ENCODE measurements around the gene TNXB.
"Not testable (repeated sequence)": the region's sequence is repeated elsewhere in the genome, so short reads cannot be mapped to it uniquely, and the experiment has no call there.

TNXB gene

GRCh38 chr6:32040299-32041049 is 68.7 kb downstream of the TNXB start:
- not testable (repeated sequence) for DNase-seq (ENCODE audit: low read depth in 2 of 2)

DNA sequence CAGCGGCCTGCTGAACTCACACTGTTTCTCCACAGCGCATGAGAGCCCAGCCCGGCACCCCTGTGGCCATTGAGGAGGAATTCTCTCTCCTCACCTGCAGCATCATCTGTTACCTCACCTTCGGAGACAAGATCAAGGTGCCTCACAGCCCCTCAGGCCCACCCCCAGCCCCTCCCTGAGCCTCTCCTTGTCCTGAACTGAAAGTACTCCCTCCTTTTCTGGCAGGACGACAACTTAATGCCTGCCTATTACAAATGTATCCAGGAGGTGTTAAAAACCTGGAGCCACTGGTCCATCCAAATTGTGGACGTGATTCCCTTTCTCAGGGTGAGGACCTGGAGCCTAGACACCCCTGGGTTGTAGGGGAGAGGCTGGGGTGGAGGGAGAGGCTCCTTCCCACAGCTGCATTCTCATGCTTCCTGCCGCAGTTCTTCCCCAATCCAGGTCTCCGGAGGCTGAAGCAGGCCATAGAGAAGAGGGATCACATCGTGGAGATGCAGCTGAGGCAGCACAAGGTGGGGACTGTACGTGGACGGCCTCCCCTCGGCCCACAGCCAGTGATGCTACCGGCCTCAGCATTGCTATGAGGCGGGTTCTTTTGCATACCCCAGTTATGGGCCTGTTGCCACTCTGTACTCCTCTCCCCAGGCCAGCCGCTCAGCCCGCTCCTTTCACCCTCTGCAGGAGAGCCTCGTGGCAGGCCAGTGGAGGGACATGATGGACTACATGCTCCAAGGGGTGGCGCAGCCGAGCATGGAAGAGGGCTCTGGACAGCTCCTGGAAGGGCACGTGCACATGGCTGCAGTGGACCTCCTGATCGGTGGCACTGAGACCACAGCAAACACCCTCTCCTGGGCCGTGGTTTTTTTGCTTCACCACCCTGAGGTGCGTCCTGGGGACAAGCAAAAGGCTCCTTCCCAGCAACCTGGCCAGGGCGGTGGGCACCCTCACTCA is 69.5 kb downstream of the TNXB start:
- not testable (repeated sequence) for DNase-seq (ENCODE audit: low read depth in 2 of 2)

- not testable (repeated sequence) for DNase-seq (ENCODE audit: low read depth in 2 of 2)
Measured at GRCh38 chr6:32038878-32039277, 70.3 kb downstream of the TNXB start.

DNA sequence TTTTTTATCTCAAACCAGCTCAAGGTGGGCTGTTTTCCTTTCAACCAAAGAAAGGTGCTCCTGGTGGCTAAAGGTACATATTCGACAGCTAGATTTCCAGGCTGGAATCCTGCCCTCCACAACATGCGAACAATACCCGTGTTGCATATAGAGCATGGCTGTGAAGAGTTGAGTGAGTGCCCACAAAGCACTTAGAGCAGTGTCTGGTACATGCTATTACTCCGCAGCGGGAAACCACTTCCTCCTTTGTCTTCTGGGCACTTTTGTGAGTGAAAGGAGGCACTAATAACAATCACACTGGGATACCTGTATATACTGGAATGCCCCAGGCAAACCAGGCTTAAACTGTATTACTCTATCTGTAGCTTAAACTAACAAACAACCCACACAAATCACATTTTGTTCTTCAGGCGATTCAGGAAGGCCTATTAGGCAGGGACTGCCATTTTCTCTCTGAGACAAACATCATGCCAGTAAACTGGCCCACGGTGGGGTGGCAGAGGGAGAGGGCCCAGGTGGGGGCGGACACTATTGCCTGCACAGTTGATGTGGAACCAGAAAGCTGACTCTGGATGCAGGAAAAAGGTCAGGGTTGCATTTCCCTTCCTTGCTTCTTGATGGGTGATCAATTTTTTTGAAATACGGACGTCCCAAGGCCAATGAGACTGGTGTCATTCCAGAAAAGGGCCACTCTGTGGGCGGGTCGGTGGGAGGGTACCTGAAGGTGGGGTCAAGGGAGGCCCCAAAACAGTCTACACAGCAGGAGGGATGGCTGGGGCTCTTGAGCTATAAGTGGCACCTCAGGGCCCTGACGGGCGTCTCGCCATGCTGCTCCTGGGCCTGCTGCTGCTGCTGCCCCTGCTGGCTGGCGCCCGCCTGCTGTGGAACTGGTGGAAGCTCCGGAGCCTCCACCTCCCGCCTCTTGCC is 71.3 kb downstream of the TNXB start, which contains the start of gene CYP21A2:
Gene CYP21A2 (plus strand): TSS at position 818 of the 927 bp plus-strand sequence. CDS start 8 bp downstream, at position 826.
- DNase-seq (ENCODE audit: low read depth in 2 of 2), result not testable (repeated sequence)

DNA sequence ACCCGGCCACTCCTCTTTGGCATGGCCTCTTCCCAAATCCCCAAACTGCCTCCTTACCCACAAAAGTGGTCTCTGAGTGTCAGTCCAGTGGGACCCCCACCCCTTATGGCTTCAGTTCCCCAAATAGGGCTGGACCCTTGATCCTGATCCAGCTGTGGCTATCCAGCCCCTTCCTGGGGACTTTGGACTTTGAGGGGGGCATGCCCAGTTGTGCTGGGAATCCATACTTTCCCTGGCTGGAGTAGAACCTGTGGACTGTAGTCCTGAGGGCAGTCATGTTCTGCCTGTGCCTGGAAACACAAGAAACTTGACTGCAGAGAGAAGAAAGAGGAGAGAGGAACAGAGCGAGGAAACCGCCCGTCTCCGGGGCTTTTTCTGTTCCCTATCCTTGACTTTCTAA is 72.0 kb downstream of the TNXB start:
- DNase-seq (ENCODE audit: low read depth in 2 of 2), result not testable (repeated sequence)

GRCh38 chr6:32035283-32036013 is 73.7 kb downstream of the TNXB start:
- DNase-seq (ENCODE audit: low read depth in 2 of 2), result not testable (repeated sequence)

- not testable (repeated sequence) for DNase-seq (ENCODE audit: low read depth in 2 of 2)
Measured at GRCh38 chr6:32029553-32029952, 79.6 kb downstream of the TNXB start.

DNA sequence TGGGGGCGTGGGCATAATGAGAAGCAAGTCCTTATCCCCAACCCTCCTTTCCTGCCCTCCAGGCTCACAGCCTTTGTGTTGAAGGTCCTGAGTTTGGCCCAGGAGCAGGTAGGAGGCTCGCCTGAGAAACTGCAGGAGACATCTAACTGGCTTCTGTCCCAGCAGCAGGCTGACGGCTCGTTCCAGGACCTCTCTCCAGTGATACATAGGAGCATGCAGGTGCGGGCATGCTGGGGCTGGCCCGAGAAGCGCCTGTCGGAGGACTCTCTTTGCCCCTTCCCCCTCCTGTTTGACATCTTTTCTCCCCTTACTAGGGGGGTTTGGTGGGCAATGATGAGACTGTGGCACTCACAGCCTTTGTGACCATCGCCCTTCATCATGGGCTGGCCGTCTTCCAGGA is 80.5 kb downstream of the TNXB start:
- not testable (repeated sequence) for DNase-seq (ENCODE audit: low read depth in 2 of 2)

- DNase-seq (ENCODE audit: low read depth in 2 of 2), result not testable (repeated sequence)
Measured at GRCh38 chr6:32022100-32022499, 87.0 kb downstream of the TNXB start.

DNA sequence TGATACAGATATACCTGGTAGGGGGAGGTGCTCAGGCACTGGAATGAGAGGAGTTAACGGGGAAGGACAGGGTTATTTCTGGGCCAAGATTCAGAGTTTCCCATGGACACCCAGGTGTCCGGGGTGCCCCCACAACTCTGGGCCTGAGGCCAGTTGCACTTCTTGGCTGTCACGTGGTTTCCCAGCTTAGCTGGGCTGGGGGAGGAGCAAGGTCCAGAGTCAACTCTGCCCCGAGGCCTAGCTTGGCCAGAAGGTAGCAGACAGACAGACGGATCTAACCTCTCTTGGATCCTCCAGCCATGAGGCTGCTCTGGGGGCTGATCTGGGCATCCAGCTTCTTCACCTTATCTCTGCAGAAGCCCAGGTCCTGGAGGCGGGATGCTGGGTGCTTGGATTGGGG is 94.6 kb downstream of the TNXB start, which contains the start of gene C4B:
Gene C4B (plus strand): TSS at position 249 of the 400 bp plus-strand sequence. CDS start 51 bp downstream, at position 300.
- DNase-seq (ENCODE audit: low read depth in 2 of 2), result not testable (repeated sequence)

DNA sequence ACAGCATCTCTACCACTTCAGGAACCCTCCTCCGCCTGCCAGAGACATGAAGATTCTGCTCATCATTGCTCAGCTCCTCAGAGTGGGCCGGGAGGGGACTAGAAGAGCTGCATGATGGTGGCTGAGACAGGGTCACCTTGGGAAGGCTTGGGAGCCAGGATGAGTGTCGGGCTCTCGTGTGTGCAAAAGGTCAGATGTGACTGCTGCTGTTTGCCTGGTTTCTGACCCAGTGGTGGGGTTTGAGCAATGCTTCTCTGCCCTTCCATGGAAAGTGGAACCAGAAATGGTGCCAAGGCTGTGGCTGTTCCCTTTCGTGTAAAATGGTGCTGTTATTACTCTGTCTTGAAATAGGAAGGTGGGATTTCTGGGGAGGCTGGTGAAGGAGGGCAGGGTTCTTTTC is 95.4 kb downstream of the TNXB start:
- DNase-seq (ENCODE audit: low read depth in 2 of 2), result not testable (repeated sequence)

DNA sequence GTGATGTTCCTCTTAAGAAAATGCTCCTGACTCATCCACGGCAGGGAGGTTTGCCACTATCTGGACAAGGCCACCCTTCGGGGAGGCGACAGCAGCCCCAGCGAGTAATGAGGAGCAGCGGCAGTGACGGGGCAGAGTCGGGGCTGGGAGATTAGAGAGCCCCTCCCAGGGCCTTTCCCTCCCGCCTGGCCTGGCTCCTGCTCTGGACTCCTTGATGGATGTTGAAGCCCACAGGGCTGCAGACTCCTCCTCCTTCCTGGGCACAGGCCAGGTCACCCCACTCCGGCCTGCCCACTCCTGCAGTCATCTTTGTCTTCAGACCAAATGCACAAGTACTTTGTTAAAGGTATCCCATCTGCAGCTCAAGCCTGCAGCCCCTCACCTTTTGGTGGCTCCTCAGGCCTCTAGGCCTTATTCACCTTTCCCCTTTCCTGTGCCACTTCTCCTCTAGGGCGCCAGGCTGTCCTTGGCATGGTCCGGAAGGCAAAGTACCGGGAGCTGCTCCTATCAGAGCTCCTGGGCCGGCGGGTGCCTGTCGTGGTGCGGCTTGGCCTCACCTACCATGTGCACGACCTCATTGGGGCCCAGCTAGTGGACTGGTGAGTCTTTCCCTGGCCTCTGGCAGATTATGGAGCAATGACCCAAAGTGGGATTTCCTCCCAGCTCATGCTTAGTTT is 96.1 kb downstream of the TNXB start:
- not testable (repeated sequence) for DNase-seq (ENCODE audit: low read depth in 2 of 2)

- not testable (repeated sequence) for DNase-seq (ENCODE audit: low read depth in 2 of 2)
Measured at GRCh38 chr6:32010856-32011530, 98.1 kb downstream of the TNXB start.

GRCh38 chr6:32009537-32009936 is 99.6 kb downstream of the TNXB start:
- not testable (repeated sequence) for DNase-seq (ENCODE audit: low read depth in 2 of 2)

DNA sequence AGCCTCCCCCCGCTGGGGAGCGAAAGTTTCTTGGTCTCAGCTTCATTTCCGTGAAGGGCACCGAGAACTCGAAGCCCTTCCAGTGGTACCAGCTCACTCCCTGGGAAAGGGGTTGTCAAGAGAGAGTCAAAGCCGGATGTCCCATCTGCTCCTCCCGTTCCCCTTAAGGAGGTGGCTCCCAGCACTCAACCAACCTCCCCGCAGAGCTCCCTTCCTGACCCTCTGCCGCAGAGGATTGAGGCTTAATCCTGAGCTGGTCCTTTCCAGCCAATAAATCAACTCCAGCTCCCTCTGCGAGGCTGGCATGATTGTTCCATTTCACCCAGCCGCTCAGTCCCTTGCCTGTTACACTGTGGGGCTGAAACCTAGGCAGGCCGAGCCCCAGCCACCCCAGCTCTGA is 100.5 kb downstream of the TNXB start:
- DNase-seq (ENCODE audit: low read depth in 2 of 2), result not testable (repeated sequence)

GRCh38 chr6:32008037-32008436 is 101.1 kb downstream of the TNXB start:
- DNase-seq (ENCODE audit: low read depth in 2 of 2), result not testable (repeated sequence)

DNA sequence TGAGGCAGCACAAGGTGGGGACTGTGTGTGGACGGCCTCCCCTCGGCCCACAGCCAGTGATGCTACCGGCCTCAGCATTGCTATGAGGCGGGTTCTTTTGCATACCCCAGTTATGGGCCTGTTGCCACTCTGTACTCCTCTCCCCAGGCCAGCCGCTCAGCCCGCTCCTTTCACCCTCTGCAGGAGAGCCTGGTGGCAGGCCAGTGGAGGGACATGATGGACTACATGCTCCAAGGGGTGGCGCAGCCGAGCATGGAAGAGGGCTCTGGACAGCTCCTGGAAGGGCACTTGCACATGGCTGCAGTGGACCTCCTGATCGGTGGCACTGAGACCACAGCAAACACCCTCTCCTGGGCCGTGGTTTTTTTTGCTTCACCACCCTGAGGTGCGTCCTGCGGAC is 102.1 kb downstream of the TNXB start:
- not testable (repeated sequence) for DNase-seq (ENCODE audit: low read depth in 2 of 2)

DNA sequence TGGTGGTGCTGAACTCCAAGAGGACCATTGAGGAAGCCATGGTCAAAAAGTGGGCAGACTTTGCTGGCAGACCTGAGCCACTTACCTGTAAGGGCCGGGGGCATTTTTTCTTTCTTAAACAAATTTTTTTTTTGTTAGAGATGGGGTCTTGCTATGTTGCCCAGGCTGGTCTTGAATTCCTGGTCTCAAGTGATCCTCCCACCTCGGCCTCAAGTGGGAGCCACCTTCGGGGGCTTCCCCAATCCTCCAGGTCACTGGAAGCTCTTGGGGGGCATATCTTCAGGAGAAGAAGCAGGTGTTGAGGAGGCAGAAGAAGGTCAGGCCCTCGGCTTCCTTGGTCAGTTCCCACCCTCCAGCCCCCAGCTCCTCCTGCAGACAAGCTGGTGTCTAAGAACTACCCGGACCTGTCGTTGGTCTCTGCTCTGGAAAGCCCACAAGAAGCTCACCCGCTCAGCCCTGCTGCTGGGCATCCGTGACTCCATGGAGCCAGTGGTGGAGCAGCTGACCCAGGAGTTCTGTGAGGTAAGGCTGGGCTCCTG is 103.1 kb downstream of the TNXB start:
- not testable (repeated sequence) for DNase-seq (ENCODE audit: low read depth in 2 of 2)

DNA sequence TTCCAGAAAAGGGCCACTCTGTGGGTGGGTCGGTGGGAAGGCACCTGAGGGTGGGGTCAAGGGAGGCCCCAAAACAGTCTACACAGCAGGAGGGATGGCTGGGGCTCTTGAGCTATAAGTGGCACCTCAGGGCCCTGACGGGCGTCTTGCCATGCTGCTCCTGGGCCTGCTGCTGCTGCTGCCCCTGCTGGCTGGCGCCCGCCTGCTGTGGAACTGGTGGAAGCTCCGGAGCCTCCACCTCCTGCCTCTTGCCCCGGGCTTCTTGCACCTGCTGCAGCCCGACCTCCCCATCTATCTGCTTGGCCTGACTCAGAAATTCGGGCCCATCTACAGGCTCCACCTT is 103.6 kb downstream of the TNXB start:
- not testable (repeated sequence) for DNase-seq (ENCODE audit: low read depth in 2 of 2)
